Osteoblast (primary cell): Measurements from ENCODE around the gene DNAJB2. TPM values are rescaled to one million over a fixed set of nuclear protein-coding genes. Genes with fewer than 3 reads are reported as not detected.
A peak's percentile ranks its signal among the peaks of the same experiment; 100 is the strongest.

Source experiments
- DNase-seq: peaks from one replicate; pipeline ENCODE4 v3.0.0; 2011; ENCODE audit warnings: low spot score, mixed read lengths; ENCODE audit not compliant: insufficient read length; ENCODE audit errors: missing footprints
- H2AFZ ChIP-seq: 2 replicates; pipeline ENCODE4 v1.6.0; 2011; ENCODE audit warnings: mild to moderate bottlenecking, low read length
- H3K27ac ChIP-seq: 2 replicates; pipeline ENCODE4 v1.5.1; 2011; ENCODE audit warnings: mild to moderate bottlenecking, low read depth, low read length, moderate library complexity
- H3K27me3 ChIP-seq: 2 replicates; pipeline ENCODE4 v1.6.0; 2012; ENCODE audit warnings: mild to moderate bottlenecking, control low read depth, inconsistent platforms, low read length, moderate library complexity; ENCODE audit not compliant: insufficient read depth
- H3K36me3 ChIP-seq: 2 replicates; pipeline ENCODE4 v1.5.1; 2011; ENCODE audit warnings: mild to moderate bottlenecking, low read length, control low read depth, moderate library complexity; ENCODE audit not compliant: insufficient read depth
- H3K4me1 ChIP-seq: 2 replicates; pipeline ENCODE4 v1.5.1; 2011; ENCODE audit warnings: mild to moderate bottlenecking, low read length, control low read depth, moderate library complexity; ENCODE audit not compliant: insufficient read depth
- H3K4me2 ChIP-seq: 2 replicates; pipeline ENCODE4 v1.6.0; 2011; ENCODE audit warnings: mild to moderate bottlenecking, low read length; ENCODE audit not compliant: insufficient read depth
- H3K4me3 ChIP-seq: fragments of 200-600 bp; sonication (generic); 3 replicates; pipeline ENCODE4 v1.5.1; 2012; ENCODE audit warnings: mild to moderate bottlenecking, low read length, inconsistent platforms; ENCODE audit not compliant: insufficient read depth
- H3K79me2 ChIP-seq: 2 replicates; pipeline ENCODE4 v1.6.0; 2012; ENCODE audit warnings: mild to moderate bottlenecking, low read length, control low read depth, inconsistent platforms; ENCODE audit not compliant: insufficient read depth
- H3K9me3 ChIP-seq: 2 replicates; pipeline ENCODE4 v1.5.1; 2011; ENCODE audit warnings: low read depth, low read length, control low read depth
- H4K20me1 ChIP-seq: 2 replicates; pipeline ENCODE4 v1.6.0; 2012; ENCODE audit warnings: mild to moderate bottlenecking, low read length, control low read depth; ENCODE audit not compliant: insufficient read depth
- CTCF ChIP-seq: IDR thresholded peaks from 2 replicates; pipeline ENCODE4 v1.5.1; 2011; ENCODE audit warnings: mild to moderate bottlenecking, low read depth, low read length, moderate library complexity; ENCODE audit errors: extremely low read depth
- total RNA-seq: library from RNA; depleted of rRNA; stranded (reverse); fragments of >200 nt; gene quantifications from 2 replicates; pipeline ENCODE4 v1.2.3, GENCODE V29; 2012

The DNAJB2 gene
- total RNA-seq, 1 donor = 41.3 TPM

GRCh38 chr2:219261024-219261855 lies 17.9 kb upstream of the DNAJB2 start:
- H3K36me3 ChIP-seq = no peaks in the 10 kb centered on the region
- TF ChIP-seq CTCF = no peak
- peak; percentile 23 for DNase-seq

GRCh38 chr2:219266232-219266631 lies 12.9 kb upstream of the DNAJB2 start:
- no peaks in the 10 kb centered on the region for H3K36me3 ChIP-seq
- no peak for DNase-seq
- H3K79me2 ChIP-seq = no peaks in the 10 kb centered on the region
- no peak overlapping the region for H3K4me3 ChIP-seq
- H4K20me1 ChIP-seq = no peaks in the 10 kb centered on the region
- no peak for TF ChIP-seq CTCF
- no peak overlapping the region for H3K4me2 ChIP-seq
- H3K27ac ChIP-seq = no peak overlapping the region
- no peaks in the 10 kb centered on the region for H3K9me3 ChIP-seq
- H2AFZ ChIP-seq = no peak overlapping the region
- no peaks in the 10 kb centered on the region for H3K4me1 ChIP-seq
- H3K27me3 ChIP-seq = no peaks in the 10 kb centered on the region

More at GRCh38 chr2:219261024-219261855, 17.9 kb upstream of the DNAJB2 start:
- no peak overlapping the region for H3K27ac ChIP-seq
- no peaks in the 10 kb centered on the region for H4K20me1 ChIP-seq
- H3K4me3 ChIP-seq = no peak overlapping the region
- H3K79me2 ChIP-seq = no peaks in the 10 kb centered on the region
- H3K27me3 ChIP-seq = peaks cover 4% of the 10 kb centered on the region
- H3K4me1 ChIP-seq = no peaks in the 10 kb centered on the region
- no peak overlapping the region for H3K4me2 ChIP-seq
- no peaks in the 10 kb centered on the region for H3K9me3 ChIP-seq
- no peak overlapping the region for H2AFZ ChIP-seq

GRCh38 chr2:219266886-219267285 lies 12.3 kb upstream of the DNAJB2 start:
- Histone ChIP-seq H3K4me1 (no peaks in the 10 kb centered on the region), H3K4me3 (no peak overlapping the region), H3K9me3 (no peaks in the 10 kb centered on the region), H3K27me3 (no peaks in the 10 kb centered on the region), H3K79me2 (no peaks in the 10 kb centered on the region), H3K36me3 (no peaks in the 10 kb centered on the region), H2AFZ (no peak overlapping the region), H3K27ac (no peak overlapping the region), H3K4me2 (no peak overlapping the region), H4K20me1 (no peaks in the 10 kb centered on the region)
- DNase-seq = no peak
- TF ChIP-seq CTCF = no peak

- no peaks in the 10 kb centered on the region for H3K79me2 ChIP-seq
- H4K20me1 ChIP-seq = no peaks in the 10 kb centered on the region
- TF ChIP-seq CTCF = no peak
- no peaks in the 10 kb centered on the region for H3K27me3 ChIP-seq
- DNase-seq = no peak
- H3K4me2 ChIP-seq = no peak overlapping the region
- no peak overlapping the region for H2AFZ ChIP-seq
- H3K27ac ChIP-seq = no peak overlapping the region
- no peak overlapping the region for H3K4me3 ChIP-seq
- no peaks in the 10 kb centered on the region for H3K4me1 ChIP-seq
- no peaks in the 10 kb centered on the region for H3K9me3 ChIP-seq
- H3K36me3 ChIP-seq = no peaks in the 10 kb centered on the region
These were observed 10.9 kb upstream of the DNAJB2 start for GRCh38 chr2:219268294-219268693.
